ENCODE measurements around the gene MMP17. TPM values are rescaled to one million over a fixed set of nuclear protein-coding genes. Genes with fewer than 3 reads are reported as not detected.

MMP17 gene
- total RNA-seq, 2 donors from 2014 or later = 2.5 TPM; not detected in 1

DNA sequence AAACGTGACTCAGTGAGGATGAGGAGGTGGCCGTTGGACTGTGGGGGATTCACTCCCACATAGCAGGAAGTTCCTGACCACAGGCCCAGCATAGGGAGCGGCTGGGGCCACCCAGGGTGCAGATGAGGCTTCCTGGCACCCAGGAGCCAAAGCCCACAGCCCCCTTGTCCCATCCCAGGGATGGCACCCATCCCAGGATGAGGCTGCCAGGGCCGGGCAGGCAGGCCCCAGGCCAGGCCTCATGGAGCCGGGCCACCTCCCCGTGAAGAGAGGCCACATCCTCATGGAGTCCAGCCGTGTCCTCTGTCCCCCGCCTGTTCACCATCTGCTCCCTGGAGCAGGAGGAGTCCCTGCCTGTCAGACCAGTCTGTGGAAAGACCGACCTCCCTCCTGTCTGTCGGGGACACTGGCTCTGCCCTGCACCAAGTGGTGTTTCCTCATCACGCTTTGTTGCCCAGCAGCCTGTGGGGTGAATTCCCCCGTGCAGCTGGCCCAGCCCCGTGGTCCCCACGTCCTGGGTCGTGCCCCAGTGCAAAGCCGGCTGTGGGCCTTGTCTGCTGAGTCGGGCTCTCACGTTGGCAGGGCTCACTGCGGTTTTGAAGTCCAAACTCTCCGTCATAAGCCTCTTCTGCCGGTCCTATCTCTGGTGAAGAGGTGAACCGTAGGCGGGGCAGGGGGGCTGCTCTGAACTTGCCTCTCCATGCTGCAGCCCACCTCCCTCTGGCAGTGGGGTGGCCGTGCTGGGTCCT lies 24.5 kb downstream of the MMP17 start:
- DNase-seq (no peak), ATAC-seq (no peak)
- Mint-ChIP-seq H3K36me3 (ENCODE audit: low read depth) (peaks cover 7% of the 10 kb centered on the region), H3K4me1 (peaks cover 10% of the 10 kb centered on the region), H3K4me3 (no peak overlapping the region), H3K27me3 (peaks cover 10% of the 10 kb centered on the region), H3K27ac (no peak overlapping the region)
- no peaks in the 10 kb centered on the region for H3K9me3 ChIP-seq (ENCODE audit: control insufficient read depth, low read length, poor library complexity, severe bottlenecking)

DNA sequence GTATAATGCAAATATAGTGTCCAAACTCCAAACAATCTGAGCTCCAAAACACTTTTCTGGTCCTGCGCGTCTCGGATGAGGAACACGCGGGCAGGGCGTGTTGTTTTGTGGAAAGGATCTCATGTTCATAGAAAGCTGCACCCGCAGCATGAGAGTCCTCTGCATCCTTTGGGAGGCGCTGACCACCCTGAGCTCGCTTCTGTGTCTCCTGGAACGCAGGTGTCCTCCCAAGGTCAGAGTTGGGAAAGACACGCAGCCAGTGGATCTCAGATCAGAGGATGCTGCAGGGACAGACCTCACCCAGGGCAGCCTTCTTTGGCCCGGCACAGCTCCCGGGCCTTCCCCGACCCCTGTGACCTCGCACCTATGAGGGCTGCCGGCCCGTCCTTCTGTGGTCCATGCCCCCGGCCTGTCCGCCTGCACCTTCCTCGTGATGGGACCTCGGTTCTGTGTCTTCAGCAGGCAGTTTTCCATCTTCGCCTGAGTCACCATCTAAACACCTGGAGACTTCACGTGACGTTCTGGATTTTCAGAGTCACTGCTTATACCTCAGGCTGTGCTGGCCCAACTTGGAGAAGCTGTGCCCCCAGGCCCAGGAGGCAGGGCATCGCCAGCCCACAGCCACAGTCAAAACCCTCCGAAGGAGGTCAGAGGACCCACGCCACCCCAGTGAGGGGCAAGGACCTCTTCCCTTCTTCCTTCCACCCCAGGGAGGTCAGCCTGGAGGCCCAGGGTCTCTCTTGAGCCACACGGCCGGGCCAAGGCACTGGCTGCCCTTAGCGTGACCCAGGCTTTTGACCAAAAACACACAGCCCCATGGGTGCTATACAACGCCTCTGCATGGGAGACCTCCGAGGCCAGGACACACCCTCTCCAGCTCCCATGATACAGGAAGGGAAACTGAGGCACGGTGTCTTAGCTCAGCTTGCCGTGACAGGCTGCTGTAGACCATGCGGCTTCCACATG lies 25.9 kb downstream of the MMP17 start:
- Mint-ChIP-seq H3K4me3 (no peak overlapping the region), H3K4me1 (peaks cover 13% of the 10 kb centered on the region)

DNA sequence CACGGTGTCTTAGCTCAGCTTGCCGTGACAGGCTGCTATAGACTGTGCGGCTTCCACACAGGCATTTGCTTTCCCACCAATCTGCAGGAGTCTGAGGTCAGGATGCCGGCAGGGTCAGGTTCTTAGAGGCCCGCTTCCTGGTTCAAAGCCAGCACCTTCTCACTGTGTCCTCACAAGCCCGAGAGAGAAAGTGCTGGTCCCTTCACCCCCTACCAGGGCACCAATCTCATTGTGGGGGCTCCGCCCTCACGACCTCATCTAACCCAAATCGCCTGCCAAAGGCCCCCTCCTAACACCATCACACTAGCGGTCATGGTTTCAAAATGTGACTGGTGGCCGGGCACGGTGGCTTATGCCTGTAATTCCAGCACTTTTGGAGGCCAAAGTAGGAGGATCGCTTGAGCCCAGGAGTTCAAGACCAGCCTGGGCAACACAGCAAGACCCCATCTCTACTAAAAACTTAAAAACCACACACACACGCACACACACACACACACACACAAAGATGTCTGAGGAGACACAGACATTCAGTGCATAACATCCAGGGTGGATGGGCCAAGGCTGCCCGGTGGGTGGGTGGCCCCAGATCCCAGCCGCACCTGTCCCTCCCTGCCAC lies 26.8 kb downstream of the MMP17 start:
- peaks cover 13% of the 10 kb centered on the region for H3K4me1 Mint-ChIP-seq
- H3K9me3 ChIP-seq (ENCODE audit: control insufficient read depth, low read length, poor library complexity, severe bottlenecking) = no peaks in the 10 kb centered on the region
- no peak overlapping the region for H3K4me3 Mint-ChIP-seq
- ATAC-seq = no peak
- no peak for DNase-seq
- peaks cover 20% of the 10 kb centered on the region for H3K27me3 Mint-ChIP-seq
- H3K27ac Mint-ChIP-seq = no peak overlapping the region
- peaks cover 7% of the 10 kb centered on the region for H3K36me3 Mint-ChIP-seq (ENCODE audit: low read depth)

More for the DNA sequence above, 25.9 kb downstream of the MMP17 start:
- no peaks in the 10 kb centered on the region for H3K9me3 ChIP-seq (ENCODE audit: control insufficient read depth, low read length, poor library complexity, severe bottlenecking)
- peaks cover 20% of the 10 kb centered on the region for H3K27me3 Mint-ChIP-seq
- H3K27ac Mint-ChIP-seq = no peak overlapping the region
- H3K36me3 Mint-ChIP-seq (ENCODE audit: low read depth) = peaks cover 7% of the 10 kb centered on the region
- ATAC-seq (no peak), DNase-seq (no peak)

DNA sequence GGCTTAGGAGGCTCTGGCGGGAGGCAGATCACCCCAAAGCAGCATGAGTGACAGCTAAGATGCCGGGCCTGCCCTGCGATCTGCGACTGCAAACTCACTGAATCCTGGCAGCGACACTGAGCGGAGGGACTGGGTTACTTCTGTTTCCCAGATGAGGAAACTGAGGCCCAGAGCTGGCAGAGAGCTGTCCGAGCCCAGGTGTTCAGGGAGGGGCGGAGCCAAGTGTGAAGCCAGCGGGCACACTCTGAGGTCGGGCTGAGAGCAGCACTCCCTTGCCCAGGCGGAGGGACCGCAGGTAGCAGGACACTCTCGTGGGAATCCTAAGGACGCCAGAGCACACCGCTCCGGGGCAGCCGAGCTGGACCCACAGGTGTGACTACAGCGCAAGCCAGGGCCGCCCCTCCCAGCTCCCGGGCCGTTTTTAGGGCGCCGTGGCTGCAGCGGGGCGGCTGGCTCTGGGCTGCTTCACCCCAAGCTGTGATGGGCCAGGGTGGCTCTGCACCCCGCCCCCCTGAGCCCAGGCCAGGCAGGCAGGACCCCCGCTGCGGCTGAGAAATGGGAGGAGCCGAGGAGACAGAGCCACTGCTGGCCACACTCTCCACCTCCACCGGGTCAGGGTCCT lies 27.4 kb downstream of the MMP17 start:
- ATAC-seq (no peak), DNase-seq (no peak)
- H3K9me3 ChIP-seq (ENCODE audit: control insufficient read depth, low read length, poor library complexity, severe bottlenecking) = no peaks in the 10 kb centered on the region
- H3K36me3 Mint-ChIP-seq (ENCODE audit: low read depth) = peaks cover 7% of the 10 kb centered on the region
- no peak overlapping the region for H3K4me3 Mint-ChIP-seq
- H3K27me3 Mint-ChIP-seq = peaks cover 20% of the 10 kb centered on the region
- H3K4me1 Mint-ChIP-seq = peaks cover 19% of the 10 kb centered on the region
- H3K27ac Mint-ChIP-seq = no peak overlapping the region

DNA sequence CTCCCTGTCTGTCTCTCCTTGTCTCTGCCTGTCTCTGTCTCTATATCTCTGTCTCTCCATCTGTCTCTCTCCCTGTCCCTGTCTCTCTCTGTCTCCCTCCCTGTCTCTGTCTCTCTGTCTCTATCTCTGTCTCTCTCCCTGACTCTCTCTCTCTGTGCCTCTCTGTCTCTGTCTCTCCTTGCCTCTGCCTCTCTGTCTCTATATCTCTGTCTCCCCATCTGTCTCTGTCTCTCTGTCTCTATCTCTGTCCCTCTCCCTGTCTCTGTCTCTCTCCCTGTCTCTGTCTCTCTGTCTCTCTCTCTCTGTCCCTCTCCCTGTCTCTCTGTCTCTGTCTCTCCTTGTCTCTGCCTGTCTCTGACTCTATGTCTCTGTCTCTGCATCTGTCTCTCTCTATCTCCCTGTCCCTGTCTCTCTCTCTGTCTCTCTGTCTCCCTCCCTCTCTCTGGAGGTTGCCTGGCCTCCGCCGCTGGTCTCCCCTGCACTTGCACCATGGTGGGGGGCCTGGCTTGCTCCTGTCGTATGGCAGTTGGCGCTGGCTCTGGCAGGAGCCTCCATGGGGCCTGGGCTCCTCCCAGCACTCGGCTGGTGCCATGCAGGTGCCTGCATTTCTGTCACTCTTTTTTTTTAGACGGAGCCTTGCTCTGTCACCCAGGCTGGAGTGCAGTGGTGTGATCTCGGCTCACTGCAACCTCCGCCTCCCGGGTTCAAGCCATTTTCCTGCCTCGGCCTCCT lies 28.3 kb downstream of the MMP17 start:
- no peak overlapping the region for H3K4me3 Mint-ChIP-seq
- H3K36me3 Mint-ChIP-seq (ENCODE audit: low read depth) = peaks cover 7% of the 10 kb centered on the region
- ATAC-seq (no peak), DNase-seq (no peak)
- peaks cover 20% of the 10 kb centered on the region for H3K27me3 Mint-ChIP-seq
- no peaks in the 10 kb centered on the region for H3K9me3 ChIP-seq (ENCODE audit: control insufficient read depth, low read length, poor library complexity, severe bottlenecking)
- peaks cover 25% of the 10 kb centered on the region for H3K4me1 Mint-ChIP-seq
- no peak overlapping the region for H3K27ac Mint-ChIP-seq

DNA sequence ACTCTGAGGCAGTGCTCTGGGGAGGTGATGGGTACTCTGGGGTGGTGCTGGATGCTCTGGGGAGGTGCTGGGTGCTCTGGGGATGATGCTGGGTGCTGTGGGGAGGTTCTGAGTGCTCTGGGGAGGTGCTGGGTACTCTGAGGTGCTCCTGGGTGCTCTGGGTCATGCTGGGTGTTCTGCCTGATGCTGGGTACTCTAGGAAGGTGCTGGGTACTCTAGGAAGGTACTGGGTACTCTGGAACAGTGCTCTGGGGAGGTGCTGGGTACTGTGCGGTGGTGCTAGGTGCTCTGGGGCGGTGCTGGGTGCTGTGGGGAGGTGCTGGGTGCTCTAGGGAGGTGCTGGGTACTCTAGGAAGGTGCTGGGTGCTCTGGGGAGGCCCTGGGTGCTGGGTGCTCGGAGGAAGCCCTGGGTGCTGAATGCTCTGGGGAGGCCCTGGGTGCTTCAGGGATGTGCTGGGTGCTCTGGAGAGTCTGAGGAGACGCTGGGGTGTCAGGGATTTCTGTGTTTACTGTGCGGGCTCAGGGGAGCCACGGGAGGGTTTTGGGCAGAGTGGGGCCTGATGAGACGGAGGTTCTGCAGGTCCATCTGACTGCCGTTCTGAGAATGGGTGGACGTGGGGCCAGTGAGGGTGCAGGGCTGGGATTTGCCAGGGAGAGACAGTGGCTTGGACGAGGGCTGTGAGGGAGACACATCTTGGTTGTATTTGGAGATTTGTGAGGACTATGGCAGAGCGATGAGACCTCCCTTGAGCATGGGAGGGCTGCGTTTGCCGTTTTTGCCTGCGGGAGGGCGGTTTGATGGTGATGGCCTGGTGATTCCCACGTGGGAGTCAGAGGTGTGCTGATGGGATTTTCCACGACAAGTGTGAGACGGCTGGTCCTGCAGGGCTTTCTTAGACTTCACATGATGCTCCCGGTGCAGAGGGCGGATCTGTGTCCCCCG lies 30.0 kb downstream of the MMP17 start:
- no peak for DNase-seq
- Mint-ChIP-seq H3K27me3 (peaks cover 20% of the 10 kb centered on the region), H3K27ac (peak overlapping the region; percentile 11), H3K4me1 (peaks cover 25% of the 10 kb centered on the region), H3K4me3 (peak overlapping the region; percentile 10), H3K36me3 (ENCODE audit: low read depth) (peaks cover 7% of the 10 kb centered on the region)
- no peak for ATAC-seq
- H3K9me3 ChIP-seq (ENCODE audit: control insufficient read depth, low read length, poor library complexity, severe bottlenecking) = no peaks in the 10 kb centered on the region

DNA sequence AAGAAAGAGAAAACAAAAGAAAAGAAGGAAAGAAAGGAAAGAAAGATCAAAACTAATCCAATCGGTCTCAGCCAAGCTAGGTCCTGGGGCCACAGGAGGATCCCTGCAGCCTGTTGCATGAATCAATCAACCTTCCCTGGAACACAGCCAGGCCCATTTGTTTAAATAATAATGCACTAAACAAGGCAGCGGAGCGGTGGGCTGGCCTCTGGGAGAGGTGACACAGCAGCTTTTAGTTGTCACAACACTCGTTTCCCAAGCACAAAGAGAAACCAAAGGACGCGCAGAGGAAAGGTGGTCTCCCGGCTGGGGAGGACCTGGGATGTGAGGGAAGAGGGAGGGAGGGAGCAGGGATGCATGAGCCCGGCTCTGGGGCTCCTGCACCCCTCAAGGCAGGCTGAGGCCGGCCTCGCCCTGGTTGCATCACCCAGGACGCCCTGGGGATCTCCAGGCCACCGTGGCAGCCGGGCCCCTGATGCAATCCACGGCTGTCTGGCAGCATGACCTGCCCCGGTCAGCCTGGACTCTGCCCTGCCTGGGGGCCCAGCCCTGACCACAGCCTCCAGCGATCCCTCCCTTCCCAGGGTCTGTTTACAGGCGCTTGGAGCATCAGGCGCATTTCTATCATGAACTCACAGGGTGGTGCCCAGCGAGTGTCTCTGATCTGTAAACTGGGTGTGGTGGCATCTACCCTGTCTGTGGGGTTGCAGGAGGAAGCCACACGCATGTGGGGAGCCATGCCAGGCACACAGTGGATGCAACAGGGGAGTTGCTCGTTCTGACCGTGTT lies 32.5 kb downstream of the MMP17 start:
- peak; percentile 84 for ATAC-seq
- Mint-ChIP-seq H3K27me3 (peaks cover 20% of the 10 kb centered on the region), H3K36me3 (ENCODE audit: low read depth) (peaks cover 7% of the 10 kb centered on the region), H3K4me1 (peaks cover 25% of the 10 kb centered on the region), H3K27ac (peak overlapping the region; percentile 80), H3K4me3 (peak overlapping the region; percentile 82)
- no peak for DNase-seq
- no peaks in the 10 kb centered on the region for H3K9me3 ChIP-seq (ENCODE audit: control insufficient read depth, low read length, poor library complexity, severe bottlenecking)

DNA sequence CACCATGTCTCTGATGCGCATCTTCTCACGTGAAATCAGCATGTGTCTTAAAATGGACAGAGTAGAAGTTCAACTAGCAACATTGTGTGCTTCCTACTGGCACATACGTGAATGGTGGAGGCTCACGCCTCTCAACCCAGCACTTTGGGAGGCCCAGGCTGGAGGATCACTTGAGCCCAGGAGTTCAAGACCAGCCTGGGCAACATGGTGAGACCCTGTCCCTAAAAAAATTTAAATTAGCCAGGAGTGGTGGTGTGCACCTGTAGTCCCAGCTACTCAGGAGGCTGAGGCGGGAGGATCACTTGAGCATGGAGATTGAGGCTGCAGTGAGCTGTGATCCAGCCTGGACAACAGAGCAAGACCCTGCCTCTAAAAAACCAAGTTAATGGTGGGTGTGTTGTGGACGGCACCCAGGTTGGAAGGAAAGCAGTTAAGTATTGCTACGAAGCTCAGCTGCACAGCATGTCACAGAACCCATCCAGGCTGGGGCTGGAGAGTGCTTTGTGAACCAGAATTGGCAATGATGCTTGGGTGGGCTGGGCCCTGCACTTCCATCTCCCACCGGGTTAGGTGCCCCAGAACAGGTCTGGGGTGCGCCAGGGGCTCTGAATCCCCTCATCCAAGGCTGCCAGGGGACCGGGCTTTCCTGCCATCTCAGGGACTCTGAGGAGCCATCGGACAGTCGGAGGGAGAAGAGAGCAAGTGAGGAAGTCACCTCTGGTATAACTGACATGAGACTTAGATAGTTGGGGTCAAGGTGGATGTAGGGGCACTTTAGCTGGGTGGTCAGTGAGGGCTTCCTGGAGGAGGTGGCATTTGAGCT lies 33.3 kb downstream of the MMP17 start:
- Mint-ChIP-seq H3K36me3 (ENCODE audit: low read depth) (peaks cover 2% of the 10 kb centered on the region), H3K4me3 (peak overlapping the region; percentile 82)
- H3K9me3 ChIP-seq (ENCODE audit: control insufficient read depth, low read length, poor library complexity, severe bottlenecking) = no peaks in the 10 kb centered on the region

DNA sequence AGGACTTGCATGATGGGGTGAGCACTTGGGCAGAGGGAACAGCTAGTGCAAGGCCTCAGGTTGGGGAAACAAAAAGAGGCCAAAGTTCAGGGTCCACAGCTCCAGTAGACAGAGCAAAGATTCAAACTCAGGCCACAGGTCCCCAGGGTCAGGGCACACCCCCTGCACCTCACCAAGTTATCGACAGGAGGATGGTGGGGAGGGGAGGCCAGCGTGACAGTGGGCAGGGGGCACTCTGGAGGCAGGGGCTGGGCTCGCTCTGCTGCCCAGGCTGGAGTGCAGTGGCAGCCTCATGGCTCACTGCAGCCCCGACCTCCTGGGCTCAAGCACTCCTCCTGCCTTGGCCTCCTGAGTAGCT lies 33.9 kb downstream of the MMP17 start:
- Mint-ChIP-seq H3K27ac (no peak overlapping the region), H3K4me1 (peaks cover 18% of the 10 kb centered on the region), H3K27me3 (peaks cover 12% of the 10 kb centered on the region), H3K4me3 (no peak overlapping the region), H3K36me3 (ENCODE audit: low read depth) (no peaks in the 10 kb centered on the region)
- H3K9me3 ChIP-seq (ENCODE audit: control insufficient read depth, low read length, poor library complexity, severe bottlenecking) = no peaks in the 10 kb centered on the region
- DNase-seq = no peak
- ATAC-seq = no peak

More for the DNA sequence above, 33.3 kb downstream of the MMP17 start:
- H3K27me3 Mint-ChIP-seq = peaks cover 15% of the 10 kb centered on the region
- DNase-seq (no peak), ATAC-seq (no peak)
- H3K4me1 Mint-ChIP-seq = peaks cover 20% of the 10 kb centered on the region
- peak overlapping the region; percentile 80 for H3K27ac Mint-ChIP-seq

DNA sequence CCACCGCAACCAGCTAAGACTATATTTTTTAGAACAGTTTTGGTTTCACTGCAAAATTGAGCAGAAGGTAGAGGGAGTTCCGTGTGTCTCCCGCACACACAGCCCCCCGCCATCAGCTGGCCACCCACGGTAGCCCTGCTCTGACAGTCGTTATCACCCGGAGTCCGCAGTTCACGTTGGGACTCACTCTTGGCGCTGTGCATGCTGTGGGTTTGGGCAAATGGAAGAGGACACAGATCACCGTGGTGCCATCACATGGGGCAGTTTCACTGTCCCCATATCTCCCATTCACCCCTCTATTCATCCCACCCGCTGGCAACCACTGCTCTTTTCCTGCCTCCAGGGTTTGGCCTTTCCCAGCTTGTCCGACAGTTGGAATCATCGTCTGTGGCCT lies 34.4 kb downstream of the MMP17 start:
- H3K27ac Mint-ChIP-seq = no peak overlapping the region
- H3K36me3 Mint-ChIP-seq (ENCODE audit: low read depth) = no peaks in the 10 kb centered on the region
- H3K4me3 Mint-ChIP-seq = no peak overlapping the region
- H3K9me3 ChIP-seq (ENCODE audit: control insufficient read depth, low read length, poor library complexity, severe bottlenecking) = no peaks in the 10 kb centered on the region
- H3K27me3 Mint-ChIP-seq = peaks cover 11% of the 10 kb centered on the region
- DNase-seq = no peak
- ATAC-seq = no peak
- peaks cover 16% of the 10 kb centered on the region for H3K4me1 Mint-ChIP-seq

Measured in T-helper 17 cell (primary cell).